HCT116 (cell line): ENCODE results near the gene PSME2.

Source experiments
- EZH2 ChIP-seq: fragments of 200-600 bp; sonication (generic); IDR thresholded peaks from 2 replicates; pipeline ENCODE4 v1.6.1; 2017; ENCODE audit warnings: antibody characterized with exemption, mixed run types
- SIN3A ChIP-seq: IDR thresholded peaks from 2 replicates; pipeline ENCODE4 v1.6.1; 2012; ENCODE audit warnings: low read depth
- TCF7L2 ChIP-seq: IDR thresholded peaks from 2 replicates; pipeline ENCODE4 v1.7.0; 2011; ENCODE audit warnings: borderline replicate concordance, inconsistent platforms; ENCODE audit not compliant: insufficient read depth, insufficient read length; ENCODE audit errors: extremely low read depth
- ZFX ChIP-seq: fragments of 450-650 bp; IDR thresholded peaks from 2 replicates; pipeline ENCODE4 v1.6.1; 2017
- TF ChIP-seq, protein P1 (sequence below), 3 experiments: fragments of 200-600 bp in 1 of 3; sonication (generic) in 1 of 3; IDR thresholded peaks in 2 of 3; conservative IDR thresholded peaks in 1 of 3; 2 replicates each; pipeline ENCODE4 v1.5.1; 2012 to 2017; ENCODE audit warnings: low read depth in 2 of 3, low read length in 2 of 3, antibody characterized with exemption in 1 of 3, borderline replicate concordance in 1 of 3, control low read depth in 1 of 3, mild to moderate bottlenecking in 1 of 3, mixed read lengths in 1 of 3, mixed run types in 1 of 3, moderate library complexity in 1 of 3; ENCODE audit not compliant: insufficient read depth in 1 of 3
- TF ChIP-seq, protein P2 (sequence below): IDR thresholded peaks from 2 replicates; pipeline ENCODE4 v1.6.1; 2012
- TF ChIP-seq, protein P3 (sequence below): IDR thresholded peaks from 2 replicates; pipeline ENCODE4 v1.6.1; 2011; ENCODE audit warnings: mild to moderate bottlenecking, low read length, moderate library complexity; ENCODE audit not compliant: insufficient replicate concordance; ENCODE audit errors: extremely low read depth

DNA sequence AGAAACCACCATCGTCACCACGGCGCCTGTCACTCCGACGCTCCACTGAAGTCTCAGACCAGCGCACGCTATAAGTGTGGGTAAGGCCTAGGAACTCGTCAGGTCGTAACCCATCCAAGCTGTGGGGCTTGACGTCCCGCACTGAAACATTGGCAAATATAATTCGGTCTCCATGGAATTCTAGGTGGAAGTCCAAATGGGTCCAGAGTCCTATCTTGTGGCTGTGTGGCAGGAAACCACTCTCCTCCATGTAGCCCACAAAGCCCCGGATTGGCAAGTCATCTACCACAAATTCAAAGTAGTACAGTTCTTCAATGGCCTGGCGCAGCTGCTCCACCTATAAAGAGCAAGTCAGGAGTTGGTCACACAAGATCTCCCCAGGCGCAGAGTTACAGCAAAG is 46.5 kb upstream of the PSME2 start:
- TF ChIP-seq, protein P1, sequence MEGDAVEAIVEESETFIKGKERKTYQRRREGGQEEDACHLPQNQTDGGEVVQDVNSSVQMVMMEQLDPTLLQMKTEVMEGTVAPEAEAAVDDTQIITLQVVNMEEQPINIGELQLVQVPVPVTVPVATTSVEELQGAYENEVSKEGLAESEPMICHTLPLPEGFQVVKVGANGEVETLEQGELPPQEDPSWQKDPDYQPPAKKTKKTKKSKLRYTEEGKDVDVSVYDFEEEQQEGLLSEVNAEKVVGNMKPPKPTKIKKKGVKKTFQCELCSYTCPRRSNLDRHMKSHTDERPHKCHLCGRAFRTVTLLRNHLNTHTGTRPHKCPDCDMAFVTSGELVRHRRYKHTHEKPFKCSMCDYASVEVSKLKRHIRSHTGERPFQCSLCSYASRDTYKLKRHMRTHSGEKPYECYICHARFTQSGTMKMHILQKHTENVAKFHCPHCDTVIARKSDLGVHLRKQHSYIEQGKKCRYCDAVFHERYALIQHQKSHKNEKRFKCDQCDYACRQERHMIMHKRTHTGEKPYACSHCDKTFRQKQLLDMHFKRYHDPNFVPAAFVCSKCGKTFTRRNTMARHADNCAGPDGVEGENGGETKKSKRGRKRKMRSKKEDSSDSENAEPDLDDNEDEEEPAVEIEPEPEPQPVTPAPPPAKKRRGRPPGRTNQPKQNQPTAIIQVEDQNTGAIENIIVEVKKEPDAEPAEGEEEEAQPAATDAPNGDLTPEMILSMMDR (IDR thresholded peaks at IDR 0.05 in 2 of 3, conservative IDR thresholded peaks at IDR 0.05 in 1 of 3; ENCODE audit: borderline replicate concordance in 1 of 3, insufficient read depth in 1 of 3, low read depth in 2 of 3, low read length in 2 of 3) = no peak
- TF ChIP-seq ZFX = no peak
- TF ChIP-seq, protein P2, sequence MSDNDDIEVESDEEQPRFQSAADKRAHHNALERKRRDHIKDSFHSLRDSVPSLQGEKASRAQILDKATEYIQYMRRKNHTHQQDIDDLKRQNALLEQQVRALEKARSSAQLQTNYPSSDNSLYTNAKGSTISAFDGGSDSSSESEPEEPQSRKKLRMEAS = no peak
- TF ChIP-seq SIN3A = no peak
- TF ChIP-seq EZH2 = no peak
- TF ChIP-seq TCF7L2 = no peak
- TF ChIP-seq, protein P3, sequence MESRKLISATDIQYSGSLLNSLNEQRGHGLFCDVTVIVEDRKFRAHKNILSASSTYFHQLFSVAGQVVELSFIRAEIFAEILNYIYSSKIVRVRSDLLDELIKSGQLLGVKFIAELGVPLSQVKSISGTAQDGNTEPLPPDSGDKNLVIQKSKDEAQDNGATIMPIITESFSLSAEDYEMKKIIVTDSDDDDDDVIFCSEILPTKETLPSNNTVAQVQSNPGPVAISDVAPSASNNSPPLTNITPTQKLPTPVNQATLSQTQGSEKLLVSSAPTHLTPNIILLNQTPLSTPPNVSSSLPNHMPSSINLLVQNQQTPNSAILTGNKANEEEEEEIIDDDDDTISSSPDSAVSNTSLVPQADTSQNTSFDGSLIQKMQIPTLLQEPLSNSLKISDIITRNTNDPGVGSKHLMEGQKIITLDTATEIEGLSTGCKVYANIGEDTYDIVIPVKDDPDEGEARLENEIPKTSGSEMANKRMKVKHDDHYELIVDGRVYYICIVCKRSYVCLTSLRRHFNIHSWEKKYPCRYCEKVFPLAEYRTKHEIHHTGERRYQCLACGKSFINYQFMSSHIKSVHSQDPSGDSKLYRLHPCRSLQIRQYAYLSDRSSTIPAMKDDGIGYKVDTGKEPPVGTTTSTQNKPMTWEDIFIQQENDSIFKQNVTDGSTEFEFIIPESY = no peak
